Measurements from ENCODE around the gene TTYH1. TPM values are rescaled to one million over a fixed set of nuclear protein-coding genes. Genes with fewer than 3 reads are reported as not detected.
"Not testable (repeated sequence)": the region's sequence is repeated elsewhere in the genome, so short reads cannot be mapped to it uniquely, and the experiment has no call there.

The TTYH1 gene
- total RNA-seq, 2 experiments from 2014 or later: 0.99 to 1.3 TPM

GRCh38 chr19:54433697-54434096, 18.4 kb downstream of the TTYH1 start:
- H3K4me3 Mint-ChIP-seq: no peak overlapping the region
- no peak overlapping the region for H3K27ac Mint-ChIP-seq
- ChIA-PET CTCF (no interaction called here), POLR2A (interaction anchor here (0.6 to 1.0 kb wide), 2 partner anchors 9 to 14 kb away, joined by 3 to 5 read pairs; no protein-coding TSS in a partner anchor)
- no peaks in the 10 kb centered on the region for H3K9me3 Mint-ChIP-seq (ENCODE audit: insufficient read depth)
- H3K27me3 Mint-ChIP-seq (ENCODE audit: low read depth): peaks cover 3% of the 10 kb centered on the region
- no peak for DNase-seq
- H3K4me1 Mint-ChIP-seq (ENCODE audit: low read depth): peaks cover 14% of the 10 kb centered on the region
- no peak for ATAC-seq
- H3K36me3 Mint-ChIP-seq (ENCODE audit: low read depth): peaks cover 2% of the 10 kb centered on the region

GRCh38 chr19:54434112-54434872, 19.0 kb downstream of the TTYH1 start:
- H3K27ac Mint-ChIP-seq: no peak overlapping the region
- CTCF ChIA-PET: no interaction called here
- ATAC-seq: no peak
- peaks cover 5% of the 10 kb centered on the region for H3K36me3 Mint-ChIP-seq (ENCODE audit: low read depth)
- DNase-seq: no peak
- no peak overlapping the region for H3K4me3 Mint-ChIP-seq
- H3K4me1 Mint-ChIP-seq (ENCODE audit: low read depth): peaks cover 14% of the 10 kb centered on the region
- POLR2A ChIA-PET: interaction anchor here (1.0 kb wide), 1 partner anchor 14 kb away, joined by 3 read pairs; no protein-coding TSS in a partner anchor
- H3K9me3 Mint-ChIP-seq (ENCODE audit: insufficient read depth): no peaks in the 10 kb centered on the region
- peaks cover 2% of the 10 kb centered on the region for H3K27me3 Mint-ChIP-seq (ENCODE audit: low read depth)

GRCh38 chr19:54434873-54435214, 19.6 kb downstream of the TTYH1 start:
- H3K27me3 Mint-ChIP-seq (ENCODE audit: low read depth): no peaks in the 10 kb centered on the region
- H3K9me3 Mint-ChIP-seq (ENCODE audit: insufficient read depth): no peaks in the 10 kb centered on the region
- DNase-seq (no peak), ATAC-seq (no peak)
- peak overlapping the region; percentile 32 for H3K27ac Mint-ChIP-seq
- CTCF ChIA-PET: no interaction called here
- H3K4me3 Mint-ChIP-seq: no peak overlapping the region
- peaks cover 14% of the 10 kb centered on the region for H3K4me1 Mint-ChIP-seq (ENCODE audit: low read depth)
- peaks cover 8% of the 10 kb centered on the region for H3K36me3 Mint-ChIP-seq (ENCODE audit: low read depth)
- POLR2A ChIA-PET: no interaction called here

- POLR2A ChIA-PET: no interaction called here
These were observed 20.3 kb downstream of the TTYH1 start for GRCh38 chr19:54435551-54436016.

GRCh38 chr19:54436031-54436523, 20.8 kb downstream of the TTYH1 start:
- H3K27me3 Mint-ChIP-seq (ENCODE audit: low read depth): no peaks in the 10 kb centered on the region
- POLR2A ChIA-PET: interaction anchor here (0.6 kb wide), 1 partner anchor 32 kb away, joined by 3 read pairs; no protein-coding TSS in a partner anchor
- no peak for ATAC-seq
- no peak overlapping the region for H3K4me3 Mint-ChIP-seq
- no peak overlapping the region for H3K27ac Mint-ChIP-seq
- H3K36me3 Mint-ChIP-seq (ENCODE audit: low read depth): peaks cover 8% of the 10 kb centered on the region
- DNase-seq: no peak
- CTCF ChIA-PET: no interaction called here
- H3K4me1 Mint-ChIP-seq (ENCODE audit: low read depth): peaks cover 14% of the 10 kb centered on the region
- no peaks in the 10 kb centered on the region for H3K9me3 Mint-ChIP-seq (ENCODE audit: insufficient read depth)

More at GRCh38 chr19:54435551-54436016, 20.3 kb downstream of the TTYH1 start:
- DNase-seq: no peak
- Mint-ChIP-seq H3K4me1 (ENCODE audit: low read depth) (peaks cover 14% of the 10 kb centered on the region), H3K36me3 (ENCODE audit: low read depth) (peaks cover 8% of the 10 kb centered on the region), H3K27me3 (ENCODE audit: low read depth) (no peaks in the 10 kb centered on the region), H3K27ac (no peak overlapping the region), H3K9me3 (ENCODE audit: insufficient read depth) (no peaks in the 10 kb centered on the region), H3K4me3 (no peak overlapping the region)
- CTCF ChIA-PET: no interaction called here
- ATAC-seq: no peak

- CTCF ChIA-PET: interaction anchor here (3.0 kb wide), 1 partner anchor 12 kb away, joined by 19 read pairs; the partner anchor contains the start of gene LENG8
- Mint-ChIP-seq H3K4me1 (ENCODE audit: low read depth) (peaks cover 13% of the 10 kb centered on the region), H3K9me3 (ENCODE audit: insufficient read depth) (no peaks in the 10 kb centered on the region), H3K4me3 (no peak overlapping the region), H3K27me3 (ENCODE audit: low read depth) (no peaks in the 10 kb centered on the region), H3K27ac (no peak overlapping the region), H3K36me3 (ENCODE audit: low read depth) (peaks cover 8% of the 10 kb centered on the region)
- POLR2A ChIA-PET: interaction anchor here (0.6 kb wide), 1 partner anchor 31 kb away, joined by 3 read pairs; no protein-coding TSS in a partner anchor
- ATAC-seq: no peak
- no peak for DNase-seq
These were observed 21.5 kb downstream of the TTYH1 start for GRCh38 chr19:54436628-54437252.

- Mint-ChIP-seq H3K27ac (no peak overlapping the region), H3K9me3 (ENCODE audit: insufficient read depth) (no peaks in the 10 kb centered on the region), H3K27me3 (ENCODE audit: low read depth) (no peaks in the 10 kb centered on the region), H3K4me1 (ENCODE audit: low read depth) (peaks cover 9% of the 10 kb centered on the region), H3K36me3 (ENCODE audit: low read depth) (peaks cover 17% of the 10 kb centered on the region), H3K4me3 (no peak overlapping the region)
- peak; percentile 44 for DNase-seq
- ATAC-seq: peak; percentile 67
- ChIA-PET POLR2A (interaction anchor here (1.0 to 2.2 kb wide), 2 partner anchors 9 to 11 kb away, joined by 3 to 7 read pairs; partner anchors contain the start of gene LENG8), CTCF (interaction anchor here (0.9 to 3.0 kb wide), 5 partner anchors 9 to 174 kb away, joined by 3 to 19 read pairs (median 5); partner anchors contain the start of gene LENG8)
These were observed 24.0 kb downstream of the TTYH1 start for GRCh38 chr19:54439174-54439851.

- POLR2A ChIA-PET: no interaction called here
- Mint-ChIP-seq H3K36me3 (ENCODE audit: low read depth) (peaks cover 26% of the 10 kb centered on the region), H3K4me3 (no peak overlapping the region), H3K27ac (no peak overlapping the region), H3K27me3 (ENCODE audit: low read depth) (no peaks in the 10 kb centered on the region), H3K4me1 (ENCODE audit: low read depth) (no peaks in the 10 kb centered on the region), H3K9me3 (ENCODE audit: insufficient read depth) (no peaks in the 10 kb centered on the region)
- DNase-seq (no peak), ATAC-seq (no peak)
- CTCF ChIA-PET: no interaction called here
These were observed 25.4 kb downstream of the TTYH1 start for GRCh38 chr19:54440641-54441040.

- CTCF ChIA-PET: no interaction called here
- H3K36me3 Mint-ChIP-seq (ENCODE audit: low read depth): peaks cover 32% of the 10 kb centered on the region
- peaks cover 14% of the 10 kb centered on the region for H3K4me1 Mint-ChIP-seq (ENCODE audit: low read depth)
- no peak overlapping the region for H3K4me3 Mint-ChIP-seq
- no peak overlapping the region for H3K27ac Mint-ChIP-seq
- POLR2A ChIA-PET: no interaction called here
- H3K9me3 Mint-ChIP-seq (ENCODE audit: insufficient read depth): no peaks in the 10 kb centered on the region
- no peaks in the 10 kb centered on the region for H3K27me3 Mint-ChIP-seq (ENCODE audit: low read depth)
- DNase-seq (no peak), ATAC-seq (no peak)
These were observed 29.5 kb downstream of the TTYH1 start for GRCh38 chr19:54444737-54445136.

- POLR2A ChIA-PET; H3K9me3 Mint-ChIP-seq (ENCODE audit: insufficient read depth); CTCF ChIA-PET; DNase-seq; H3K27me3 Mint-ChIP-seq (ENCODE audit: low read depth); H3K4me3 Mint-ChIP-seq; H3K27ac Mint-ChIP-seq; ATAC-seq: not testable (repeated sequence)
- H3K36me3 Mint-ChIP-seq (ENCODE audit: low read depth): peaks cover 48% of the 10 kb centered on the region
- peaks cover 30% of the 10 kb centered on the region for H3K4me1 Mint-ChIP-seq (ENCODE audit: low read depth)
These were observed 31.1 kb downstream of the TTYH1 start for GRCh38 chr19:54446349-54446748.

- CTCF ChIA-PET: interaction anchor here (0.7 to 1.7 kb wide), 11 partner anchors 10 to 712 kb away, joined by 3 to 19 read pairs (median 4); partner anchors contain the start of genes LENG9 and TTYH1
These were observed 32.9 kb downstream of the TTYH1 start for GRCh38 chr19:54448040-54448773.

More at GRCh38 chr19:54448040-54448773, 32.9 kb downstream of the TTYH1 start:
- H3K4me1 Mint-ChIP-seq (ENCODE audit: low read depth): peaks cover 36% of the 10 kb centered on the region
- POLR2A ChIA-PET: interaction anchor here (0.6 to 2.9 kb wide), 16 partner anchors 9 to 1016 kb away, joined by 3 to 22 read pairs (median 4); partner anchors contain the start of genes LENG9 and ZNF761
- peaks cover 60% of the 10 kb centered on the region for H3K36me3 Mint-ChIP-seq (ENCODE audit: low read depth)
- DNase-seq (peak; percentile 38), ATAC-seq (peak; percentile 12)
- H3K9me3 Mint-ChIP-seq (ENCODE audit: insufficient read depth): no peaks in the 10 kb centered on the region
- peak overlapping the region; percentile 97 for H3K4me3 Mint-ChIP-seq
- H3K27ac Mint-ChIP-seq: peak overlapping the region; percentile 100
- H3K27me3 Mint-ChIP-seq (ENCODE audit: low read depth): no peaks in the 10 kb centered on the region

Measured in activated CD8-positive, alpha-beta T cell treated with anti-CD3 and anti-CD28 coated beads, Interleukin-2, amount 10 ng/mL, durations not matched to agents 7 days and 5 days (primary cell).